Glomerular visceral epithelial cell (primary cell): Measurements from ENCODE around the gene FAM227B.

ENCODE experiments used
- DNase-seq: peaks from one replicate; pipeline ENCODE4 v3.0.0-alpha.2; 2016; ENCODE audit errors: extremely low spot score

FAM227B gene

DNA sequence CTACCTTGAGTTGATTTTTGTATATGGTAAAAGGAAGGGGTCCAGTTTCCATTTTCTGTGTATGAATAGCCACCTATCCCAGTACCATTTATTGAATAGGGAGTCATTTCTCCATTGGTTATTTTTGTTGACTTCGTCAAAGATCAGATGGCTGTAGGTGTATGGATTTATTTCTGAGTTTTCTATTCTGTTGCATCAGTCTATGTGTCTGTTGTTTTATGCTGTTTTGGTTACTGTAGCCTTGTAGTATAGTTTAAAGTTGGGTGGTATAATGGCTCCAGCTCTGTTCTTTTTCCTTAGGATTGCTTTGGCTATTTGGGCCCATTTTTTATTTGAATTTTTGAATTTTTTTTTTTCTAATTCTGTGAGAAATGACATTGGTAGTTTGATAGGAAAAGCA is 323.0 kb downstream of the FAM227B start:
- no peak for DNase-seq

DNA sequence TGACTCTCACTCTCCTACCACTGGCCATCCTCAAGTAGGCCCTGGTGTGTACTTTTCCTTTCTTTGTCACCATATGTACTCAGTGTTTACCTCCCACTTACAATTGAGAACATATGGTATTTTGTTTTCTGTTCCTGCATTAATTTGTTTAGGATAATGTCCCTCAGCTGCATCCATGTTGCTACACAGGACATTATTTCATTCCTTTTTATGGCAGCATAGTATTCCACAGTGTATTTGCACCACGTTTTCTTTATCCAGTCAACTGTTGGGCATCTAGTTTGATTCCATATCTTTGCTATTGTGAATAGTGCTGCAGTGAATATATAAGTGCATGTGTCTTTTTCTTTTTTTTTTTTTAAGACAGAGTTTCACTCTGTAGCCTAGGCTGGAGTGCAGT is 324.4 kb downstream of the FAM227B start:
- no peak for DNase-seq

DNA sequence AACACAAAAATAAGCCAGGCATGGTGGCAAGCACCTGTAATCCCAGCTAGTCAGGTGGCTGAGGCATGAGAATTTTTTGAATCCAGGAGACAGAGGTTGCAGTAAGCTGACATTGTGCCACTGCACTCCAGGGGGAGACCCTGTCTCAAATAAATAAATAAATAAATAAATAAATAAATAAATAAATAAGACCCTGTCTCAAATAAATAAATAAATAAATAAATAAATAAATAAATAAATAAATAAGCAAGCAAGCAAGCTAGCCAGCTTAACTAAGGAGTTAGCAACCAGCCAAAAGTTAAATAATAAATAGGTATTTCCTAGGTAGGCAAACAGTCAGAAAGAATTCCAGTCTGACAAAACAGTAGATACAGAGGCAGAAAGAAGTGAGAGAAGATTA is 326.7 kb downstream of the FAM227B start:
- no peak for DNase-seq

DNA sequence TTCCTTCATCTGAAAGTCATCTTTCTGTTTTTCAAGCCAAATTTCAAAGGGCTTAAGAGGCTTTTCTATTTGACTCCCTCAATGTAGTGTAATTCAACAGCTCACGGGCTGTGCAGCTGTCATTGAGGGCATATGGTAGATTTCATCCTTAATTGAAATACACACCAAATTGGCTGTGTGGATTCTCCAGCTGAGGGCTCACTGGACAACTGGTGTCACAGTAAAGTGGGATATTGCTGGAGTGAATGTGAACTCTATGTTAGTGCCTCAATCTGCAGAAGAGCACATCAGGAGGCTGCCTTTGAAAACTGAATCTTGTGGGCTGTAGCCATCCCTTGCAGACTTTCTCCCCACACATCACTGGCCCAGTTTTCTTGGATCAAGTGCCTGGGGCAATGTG is 330.4 kb downstream of the FAM227B start:
- DNase-seq: no peak

DNA sequence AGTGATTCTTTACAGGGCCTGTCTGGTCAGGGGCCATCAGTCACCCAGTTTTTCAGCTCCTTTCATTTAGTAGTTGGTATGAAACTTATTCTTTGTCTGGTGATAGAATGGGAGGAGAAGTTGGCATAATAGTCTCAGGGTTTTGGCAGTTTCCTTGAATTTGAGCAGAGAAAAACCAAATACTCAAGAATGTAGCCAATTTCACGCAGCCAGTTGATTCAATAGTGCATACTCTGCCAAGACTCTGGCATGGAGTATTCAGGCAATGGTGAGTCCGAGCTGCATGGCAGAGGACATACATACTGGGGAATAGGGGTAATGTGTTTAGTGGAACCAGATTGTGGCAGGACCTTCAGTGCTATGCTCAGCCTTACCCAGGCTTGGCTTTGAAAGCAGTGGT is 332.2 kb downstream of the FAM227B start:
- DNase-seq: no peak

DNA sequence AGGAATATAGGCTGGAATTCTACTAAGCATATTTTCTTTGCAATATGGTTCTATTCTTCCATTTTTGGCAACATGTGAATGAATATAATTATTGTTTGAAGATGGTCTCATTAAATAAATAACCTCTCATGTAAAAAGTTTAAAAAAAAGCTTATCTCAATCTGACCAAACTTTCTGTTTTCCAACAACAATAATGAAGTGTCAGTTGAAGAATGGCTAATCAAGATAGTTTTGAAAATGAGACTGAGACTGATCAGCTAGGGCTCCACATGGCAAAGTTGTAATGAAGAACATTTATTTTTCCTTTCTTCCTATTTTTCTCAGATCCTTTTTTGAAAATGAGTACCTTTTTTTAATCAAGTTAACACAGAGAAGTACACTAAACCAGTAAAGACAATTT is 333.1 kb downstream of the FAM227B start:
- DNase-seq: no peak

DNA sequence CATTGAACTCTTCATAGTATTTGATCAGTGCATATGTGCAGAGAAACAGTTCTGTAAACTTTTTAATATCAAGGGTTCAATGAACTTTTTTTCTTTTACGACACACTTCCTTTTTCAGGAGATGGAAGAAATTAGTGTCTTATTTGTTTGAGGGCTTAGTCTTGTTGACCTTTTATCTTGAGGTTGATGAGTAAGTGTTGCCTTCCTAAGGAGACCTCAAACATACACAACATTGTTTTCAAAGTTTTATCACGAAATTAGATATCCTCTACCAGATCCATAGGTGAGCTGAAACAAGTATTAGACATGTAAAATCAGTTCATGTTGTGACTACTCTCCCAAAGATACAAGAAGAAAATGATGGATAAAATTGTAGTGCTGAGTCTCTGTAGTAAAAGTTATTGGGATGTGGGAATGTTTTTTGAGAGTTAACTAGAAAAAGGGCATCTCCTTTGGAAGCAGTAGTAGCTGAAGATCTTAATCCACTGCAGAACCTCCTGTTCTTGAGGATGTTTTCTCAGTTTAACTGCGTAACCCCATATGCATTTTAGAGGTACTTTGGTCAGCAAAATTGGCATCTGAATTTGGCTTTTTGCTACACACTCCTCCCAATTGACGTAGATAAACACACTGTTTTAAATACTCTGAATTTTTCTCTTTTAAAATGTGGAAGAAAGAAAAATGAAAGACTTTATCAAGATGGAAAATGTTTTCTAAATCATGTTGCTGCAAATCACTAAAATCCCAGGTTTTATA is 333.8 kb downstream of the FAM227B start:
- no peak for DNase-seq

DNA sequence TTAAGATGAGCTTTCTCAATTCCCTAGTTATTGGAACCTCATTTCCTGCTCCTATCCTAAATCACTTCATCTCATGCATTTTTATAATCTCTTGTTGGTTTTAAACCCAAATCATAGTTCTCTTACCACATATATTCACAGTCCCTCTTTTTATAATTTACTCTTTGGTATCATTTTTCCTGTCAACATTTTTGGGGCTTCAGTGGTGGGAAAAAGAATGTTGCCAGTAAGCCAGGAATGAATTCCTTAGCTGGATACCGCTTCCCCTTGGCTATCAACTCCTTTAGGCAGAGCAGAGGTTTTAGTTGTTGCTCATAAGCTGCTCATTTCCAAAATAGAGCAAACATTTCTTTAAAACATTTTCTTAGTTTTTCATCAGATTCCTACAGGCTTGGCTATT is 338.3 kb downstream of the FAM227B start:
- DNase-seq: peak; percentile 6

DNA sequence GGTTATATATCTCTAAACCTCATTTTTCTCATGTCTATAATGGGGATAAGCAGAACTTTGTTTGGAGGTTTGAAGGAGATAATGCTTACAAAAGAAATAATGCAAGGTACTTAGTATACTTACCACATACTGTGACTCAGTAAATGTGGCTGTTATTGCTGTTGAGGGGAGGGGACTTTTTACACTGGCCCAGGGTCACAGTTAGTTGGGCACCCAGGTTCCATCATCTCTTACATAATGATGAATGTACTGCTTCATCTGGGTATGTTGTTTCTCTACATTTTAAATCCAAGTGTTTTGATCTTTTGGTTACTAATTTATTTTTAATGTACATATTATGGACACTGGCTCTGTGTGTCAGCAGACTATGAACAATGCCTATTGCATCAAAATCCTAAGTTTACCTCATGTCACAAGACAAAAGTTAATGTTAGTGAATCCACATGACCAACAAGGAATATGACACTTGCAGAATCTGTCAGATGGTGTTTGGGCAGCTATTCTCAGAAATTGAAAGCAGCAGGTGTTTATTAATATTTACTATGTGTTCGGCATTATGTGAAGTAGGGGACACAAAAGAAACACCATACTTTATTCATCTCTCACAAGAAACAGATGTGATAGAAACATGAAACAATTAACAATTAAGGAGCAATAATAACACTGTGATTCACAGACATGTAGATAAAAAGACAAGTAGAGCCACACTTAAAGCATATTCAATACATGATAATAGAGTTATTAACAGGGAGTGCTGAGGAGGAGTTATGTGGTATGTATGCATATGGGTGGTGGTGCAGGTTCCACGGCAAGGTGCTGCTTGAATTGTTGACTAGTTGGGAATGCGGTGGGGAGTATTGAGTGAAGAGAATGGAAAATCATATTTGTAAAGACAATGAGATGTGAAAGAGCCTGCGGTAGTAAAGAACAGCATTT is 340.8 kb downstream of the FAM227B start:
- no peak for DNase-seq

DNA sequence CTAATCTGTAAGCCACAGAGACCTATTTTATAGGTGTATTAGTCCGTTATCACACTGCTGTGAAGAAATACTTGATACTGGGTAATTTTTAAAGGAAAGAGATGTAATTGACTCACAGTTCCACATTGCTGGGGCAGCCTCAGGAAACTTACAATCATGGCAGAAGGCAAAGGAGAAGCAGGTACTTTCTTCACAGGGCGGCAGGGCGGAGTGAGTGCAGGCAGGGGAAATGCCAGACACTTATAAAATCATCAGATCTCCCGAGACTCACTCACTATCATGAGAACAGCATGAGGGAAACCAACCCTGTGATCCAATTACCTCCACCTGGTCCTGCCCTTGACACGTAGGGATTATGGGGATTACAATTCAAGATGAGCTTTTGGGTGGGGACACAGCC is 341.9 kb downstream of the FAM227B start:
- no peak for DNase-seq
